Measurements from ENCODE around the gene SMCO1.
"Not testable (repeated sequence)": the region's sequence is repeated elsewhere in the genome, so short reads cannot be mapped to it uniquely, and the experiment has no call there.

The SMCO1 gene

DNA sequence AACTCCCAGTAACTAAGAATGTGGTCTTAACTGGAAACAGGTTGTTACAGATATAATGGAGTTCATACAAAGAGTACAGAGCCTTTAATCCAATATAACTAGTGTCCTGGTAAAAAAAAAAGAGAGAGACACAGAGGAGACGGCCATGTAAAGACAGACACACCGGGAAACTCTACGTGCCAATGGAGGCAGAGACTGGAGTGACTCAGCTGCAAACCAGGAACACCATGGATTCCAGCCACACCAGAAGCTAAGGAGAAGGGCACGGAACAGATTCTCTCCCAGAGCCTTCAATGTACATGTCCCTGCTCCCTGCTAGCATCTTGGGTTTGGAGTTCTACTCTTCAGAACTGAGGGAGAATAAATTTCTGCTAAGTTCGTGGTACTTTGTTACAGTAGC is 16.1 kb downstream of the SMCO1 start:
- peak overlapping the region; percentile 87 for H3K27ac ChIP-seq
- DNase-seq (ENCODE audit: low read depth, low spot score), result no peak

DNA sequence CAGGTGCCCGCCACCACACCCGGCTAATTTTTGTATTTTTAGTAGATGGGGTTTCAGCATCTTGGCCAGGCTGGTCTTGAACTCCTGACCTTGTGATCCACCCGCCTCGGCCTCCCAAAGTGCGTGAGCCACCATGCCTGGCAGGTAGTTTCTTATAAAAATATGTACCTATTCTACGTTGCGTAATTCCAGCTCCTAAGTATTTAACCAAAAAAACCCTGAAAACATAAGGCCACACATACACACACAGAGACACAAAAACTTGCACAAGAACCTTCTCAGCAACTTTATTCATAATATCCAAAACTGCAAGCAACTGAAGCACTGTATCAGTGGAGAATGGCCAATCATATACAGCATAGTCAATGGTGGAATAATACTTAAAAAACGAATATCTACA is 16.8 kb downstream of the SMCO1 start:
- no peak overlapping the region for H3K27ac ChIP-seq
- no peak for DNase-seq (ENCODE audit: low read depth, low spot score)

DNA sequence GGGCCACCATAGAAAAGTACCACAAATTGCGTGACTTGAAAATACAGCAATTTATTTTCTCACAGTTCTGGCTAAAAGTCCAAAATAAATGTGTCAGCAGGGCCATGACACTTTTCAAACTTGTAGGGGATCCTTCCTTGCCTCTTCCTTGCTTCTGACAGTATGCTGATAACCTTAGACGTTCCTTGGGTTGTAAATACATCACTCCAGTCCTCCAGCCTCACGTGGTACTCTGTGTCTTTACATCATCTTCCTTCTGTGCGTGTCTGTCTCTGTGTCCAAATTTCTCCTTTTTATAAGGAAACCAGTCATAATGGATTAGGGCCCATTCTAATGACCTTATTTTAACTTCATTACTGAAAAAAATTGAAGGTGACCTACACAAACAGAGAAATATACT is 19.0 kb downstream of the SMCO1 start:
- no peak overlapping the region for H3K27ac ChIP-seq
- no peak for DNase-seq (ENCODE audit: low read depth, low spot score)

DNA sequence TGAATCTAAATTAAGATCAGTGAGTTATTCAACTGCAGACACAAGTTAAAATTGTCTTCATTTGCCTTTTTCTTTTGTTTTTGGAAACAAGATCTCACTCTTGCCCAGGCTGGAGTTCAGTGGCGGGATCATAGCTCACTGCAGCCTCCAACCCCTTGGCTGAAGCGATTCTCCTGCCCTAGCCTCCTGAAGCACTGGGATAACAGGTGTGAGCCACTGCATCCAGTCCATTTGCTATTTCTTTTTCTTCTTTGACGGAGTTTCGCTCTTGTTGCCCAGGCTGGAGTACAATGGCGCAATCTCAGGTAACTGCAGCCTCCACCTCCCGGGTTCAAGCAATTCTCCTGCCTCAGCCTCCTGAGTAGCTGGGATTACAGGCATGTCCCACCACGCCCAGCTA is 21.9 kb downstream of the SMCO1 start:
- no peak overlapping the region for H3K27ac ChIP-seq
- no peak for DNase-seq (ENCODE audit: low read depth, low spot score)

DNA sequence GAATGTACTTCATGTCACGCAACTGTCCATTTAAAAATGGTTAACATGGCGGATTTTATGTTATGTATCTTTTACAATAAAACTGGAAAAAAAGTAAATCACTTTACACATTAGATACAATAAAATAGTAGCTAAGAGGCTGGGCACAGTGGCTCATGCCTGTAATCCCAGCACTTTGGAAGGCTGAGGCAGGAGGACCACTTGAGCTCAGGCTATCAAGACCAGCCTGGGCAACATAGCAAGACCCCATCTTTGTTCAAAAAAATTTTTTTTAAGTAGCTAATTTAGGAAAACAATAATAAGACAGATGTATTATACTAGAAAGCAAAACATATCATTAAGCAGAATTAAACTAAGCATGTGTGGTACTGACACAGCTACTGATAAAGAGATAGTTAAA is 23.1 kb downstream of the SMCO1 start:
- no peak overlapping the region for H3K27ac ChIP-seq
- DNase-seq (ENCODE audit: low read depth, low spot score), result no peak

DNA sequence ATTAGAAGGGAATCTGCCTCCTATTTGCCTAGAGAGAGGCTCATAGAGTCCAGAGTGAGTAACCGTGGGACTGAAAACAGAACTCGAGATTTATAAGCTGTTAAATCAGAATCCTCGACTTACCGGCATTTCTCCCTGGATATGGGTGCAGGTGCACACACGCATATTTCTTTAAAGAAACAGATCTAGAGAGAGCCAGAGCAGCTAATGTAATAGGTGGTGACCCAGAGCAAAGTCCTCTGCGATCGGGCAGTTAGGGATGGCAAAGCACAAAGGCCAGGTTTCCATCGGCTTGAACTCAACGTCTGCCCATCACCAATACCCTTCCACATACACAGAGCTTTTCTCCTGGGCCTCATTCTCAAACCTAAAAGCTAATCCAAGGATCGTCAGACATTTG is 25.4 kb downstream of the SMCO1 start:
- no peak overlapping the region for H3K27ac ChIP-seq
- no peak for DNase-seq (ENCODE audit: low read depth, low spot score)

DNA sequence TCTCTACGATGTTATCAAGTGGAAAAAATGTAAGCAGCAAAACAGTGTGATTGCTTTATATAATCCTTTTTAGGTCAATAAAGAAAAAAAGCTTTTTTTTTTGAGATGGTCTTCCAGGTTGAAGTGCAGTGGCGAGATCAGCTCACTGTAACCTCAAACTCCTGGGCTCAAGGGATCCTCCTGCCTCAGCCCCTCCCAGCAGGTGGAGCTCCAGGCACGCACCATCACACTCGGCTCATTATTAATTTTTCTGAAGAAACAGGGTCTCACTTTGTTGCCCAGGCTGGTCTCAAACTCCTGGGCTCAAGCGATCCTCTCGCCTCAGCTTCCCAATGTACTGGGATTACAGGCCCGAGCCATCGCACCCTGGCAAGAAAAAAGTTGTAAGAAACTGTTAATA is 28.9 kb downstream of the SMCO1 start:
- DNase-seq (ENCODE audit: low read depth, low spot score), result no peak
- H3K27ac ChIP-seq, result no peak overlapping the region

DNA sequence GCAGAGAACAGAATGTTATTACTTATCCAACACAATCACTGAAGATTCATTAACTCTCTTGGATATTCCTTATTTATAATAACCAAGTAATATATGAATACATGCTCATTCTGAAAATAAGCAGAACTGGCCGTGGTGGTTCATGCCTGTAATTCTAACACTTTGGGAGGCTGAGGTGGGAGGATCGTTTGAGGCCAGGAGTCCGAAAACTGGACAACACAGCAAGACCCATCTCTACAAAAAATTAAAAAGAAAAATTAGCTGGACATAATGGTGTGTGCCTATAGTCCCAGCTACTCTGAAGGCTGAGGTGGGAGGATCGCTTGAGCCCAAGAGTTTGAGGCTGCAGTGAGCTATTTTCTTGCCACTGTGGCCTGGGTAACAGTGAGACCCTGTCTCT is 37.5 kb downstream of the SMCO1 start:
- no peak overlapping the region for H3K27ac ChIP-seq
- DNase-seq (ENCODE audit: low read depth, low spot score), result no peak

DNA sequence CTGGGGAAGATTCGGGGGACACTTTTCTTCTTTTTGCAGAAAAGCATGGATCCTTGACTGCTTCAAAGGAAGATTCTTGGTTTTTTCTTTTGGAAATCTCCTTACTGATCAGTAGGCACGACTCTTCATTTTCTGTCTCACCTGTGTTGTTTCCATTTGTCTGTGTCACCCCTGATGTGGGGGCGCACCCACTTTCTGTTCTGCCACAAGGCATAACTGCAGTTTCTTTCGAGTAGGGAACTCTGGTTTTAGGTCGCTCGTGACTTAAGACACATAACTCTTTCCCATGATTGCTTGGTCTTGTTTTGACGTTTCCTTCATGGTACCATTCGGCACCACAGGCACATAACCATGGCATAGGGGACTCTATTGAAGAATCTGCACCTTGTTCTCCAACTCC is 42.9 kb downstream of the SMCO1 start:
- DNase-seq (ENCODE audit: low read depth, low spot score), result no peak
- no peak overlapping the region for H3K27ac ChIP-seq

DNA sequence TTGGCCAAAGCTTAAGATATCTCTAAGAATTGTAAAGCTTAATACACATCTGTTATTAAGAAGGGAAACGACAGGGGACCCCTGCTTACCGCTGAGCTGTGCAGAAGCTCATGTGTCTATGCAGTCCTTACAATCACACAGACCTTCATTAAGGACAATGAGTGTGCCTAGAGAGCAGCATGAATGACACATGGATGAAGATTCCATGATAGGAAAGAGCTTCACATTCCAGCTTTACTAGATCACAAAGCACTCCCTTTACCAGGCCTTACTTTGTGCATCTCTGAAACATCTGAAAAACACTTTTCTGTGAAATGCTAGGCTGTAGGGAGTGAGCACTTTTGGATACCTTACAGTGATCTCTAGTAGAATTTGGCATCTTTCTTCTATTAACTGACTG is 43.6 kb downstream of the SMCO1 start:
- H3K27ac ChIP-seq, result no peak overlapping the region

DNA sequence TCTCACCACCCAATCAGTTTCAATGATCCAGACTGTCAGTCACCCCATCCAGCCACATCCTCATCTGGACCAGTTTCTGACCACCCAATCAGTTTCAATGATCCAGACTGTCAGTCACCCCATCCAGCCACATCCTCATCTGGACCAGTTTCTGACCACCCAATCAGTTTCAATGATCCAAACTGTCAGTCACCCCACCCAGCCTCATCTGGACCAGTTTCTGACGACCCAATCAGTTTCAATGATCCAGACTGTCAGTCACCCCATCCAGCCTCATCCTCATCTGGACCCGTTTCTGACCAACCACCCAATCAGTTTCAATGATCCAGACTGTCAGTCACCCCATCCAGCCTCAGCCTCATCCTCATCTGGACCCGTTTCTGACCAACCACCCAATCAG is 45.0 kb downstream of the SMCO1 start:
- not testable (repeated sequence) for H3K27ac ChIP-seq; DNase-seq (ENCODE audit: low read depth, low spot score)

More for the DNA sequence above, 43.6 kb downstream of the SMCO1 start:
- DNase-seq (ENCODE audit: low read depth, low spot score), result no peak

DNA sequence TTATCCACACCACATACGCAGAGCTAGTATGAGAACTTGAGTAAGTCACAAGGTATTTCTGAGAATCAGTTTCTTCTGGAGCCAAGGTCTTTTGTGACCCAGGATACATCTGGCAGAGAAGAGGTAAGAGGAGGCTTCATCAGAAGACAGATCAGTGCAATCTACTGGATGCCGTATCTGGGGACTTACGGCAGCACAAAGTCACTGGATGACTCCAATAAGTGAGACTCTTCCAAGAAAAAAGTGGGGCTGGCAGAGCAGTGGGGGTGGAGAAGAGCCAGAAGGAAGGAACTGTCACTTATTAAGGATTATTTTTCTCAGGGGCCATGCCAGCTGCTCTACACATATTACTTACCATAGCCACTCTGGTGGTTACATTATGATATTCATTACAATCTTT is 51.3 kb downstream of the SMCO1 start:
- DNase-seq (ENCODE audit: low read depth, low spot score), result no peak
- no peak overlapping the region for H3K27ac ChIP-seq

DNA sequence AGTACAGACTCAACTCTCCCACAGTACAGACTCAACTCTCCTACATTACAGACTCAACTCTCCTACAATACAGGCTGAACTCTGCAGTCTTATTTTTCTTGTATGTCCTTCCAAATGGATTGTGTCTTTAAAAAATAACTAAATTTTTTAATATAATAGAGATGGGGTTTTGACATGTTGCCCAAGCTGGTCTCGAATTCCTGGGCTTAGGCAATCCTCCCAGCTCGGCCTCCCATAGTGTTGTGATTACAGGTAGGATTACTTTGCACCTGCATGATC is 51.7 kb downstream of the SMCO1 start:
- no peak overlapping the region for H3K27ac ChIP-seq

DNA sequence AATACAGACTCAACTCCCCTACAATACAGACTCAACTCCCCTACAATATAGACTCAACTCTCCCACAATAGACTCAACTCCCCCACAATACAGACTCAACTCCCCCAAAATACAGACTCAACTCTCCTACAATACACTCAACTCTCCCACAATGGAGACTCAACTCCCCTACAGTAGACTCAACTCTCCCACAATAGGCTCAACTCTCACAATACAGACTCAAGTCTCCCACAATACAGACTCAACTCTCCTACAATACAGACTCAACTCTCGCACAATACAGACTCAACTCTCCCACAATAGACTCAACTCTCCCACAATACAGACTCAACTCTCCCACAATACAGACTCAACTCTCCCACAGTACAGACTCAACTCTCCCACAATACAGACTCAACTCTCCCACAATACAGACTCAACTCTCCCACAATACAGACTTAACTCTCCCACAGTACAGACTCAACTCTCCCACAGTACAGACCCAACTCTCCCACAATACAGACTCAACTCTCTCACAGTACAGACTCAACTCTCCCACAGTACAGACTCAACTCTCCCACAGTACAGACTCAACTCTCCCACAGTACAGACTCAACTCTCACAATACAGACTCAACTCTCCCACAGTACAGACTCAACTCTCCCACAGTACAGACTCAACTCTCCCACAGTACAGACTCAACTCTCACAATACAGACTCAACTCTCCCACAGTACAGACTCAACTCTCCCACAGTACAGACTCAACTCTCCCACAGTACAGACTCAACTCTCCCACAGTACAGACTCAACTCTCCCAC is 52.3 kb downstream of the SMCO1 start:
- not testable (repeated sequence) for DNase-seq (ENCODE audit: low read depth, low spot score); H3K27ac ChIP-seq

More for the DNA sequence above, 51.7 kb downstream of the SMCO1 start:
- DNase-seq (ENCODE audit: low read depth, low spot score), result no peak

DNA sequence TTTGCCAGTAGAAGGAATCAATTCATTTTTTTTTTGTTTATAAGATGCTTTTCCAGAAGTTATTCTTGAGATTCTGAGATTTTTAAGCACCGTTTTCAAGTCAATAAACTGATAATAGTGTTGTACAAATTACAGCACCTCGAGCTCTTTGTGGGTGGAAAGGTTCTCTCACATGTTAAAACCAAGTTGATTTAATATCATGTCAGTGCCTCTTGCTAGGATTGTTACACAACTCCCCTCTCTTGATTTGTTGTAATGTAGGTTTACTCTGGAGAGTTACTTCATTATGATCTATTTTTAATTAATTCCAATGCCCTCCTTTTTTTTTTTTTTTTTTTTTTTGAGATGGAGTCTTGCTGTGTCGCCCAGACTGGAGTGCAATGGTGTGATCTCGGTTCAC is 57.1 kb downstream of the SMCO1 start:
- no peak for DNase-seq (ENCODE audit: low read depth, low spot score)
- H3K27ac ChIP-seq, result no peak overlapping the region

DNA sequence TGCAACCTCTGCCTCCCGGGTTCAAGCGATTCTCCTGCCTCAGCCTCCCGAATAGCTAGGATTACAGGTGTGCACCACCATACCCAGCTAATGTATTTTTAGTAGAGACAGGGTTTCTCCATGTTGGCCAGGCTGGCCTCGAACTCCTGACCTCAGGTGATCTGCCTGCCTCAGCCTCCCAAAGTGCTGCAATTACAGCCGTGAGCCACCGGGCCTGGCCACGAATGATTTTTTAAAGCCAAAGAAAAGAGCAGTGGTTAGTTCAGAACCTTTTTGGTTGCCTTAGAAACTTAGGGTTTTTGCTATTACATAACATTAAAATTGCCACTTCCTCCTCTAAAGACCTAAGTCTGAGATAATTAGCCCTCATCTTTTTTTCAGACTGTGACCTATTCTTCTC is 57.7 kb downstream of the SMCO1 start:
- DNase-seq (ENCODE audit: low read depth, low spot score); H3K27ac ChIP-seq: not testable (repeated sequence)
